DMS153 treated with DMSO at 0.1 percent for 48 hours (cell line): ENCODE measurements around the gene MED8.
"Not testable (repeated sequence)": the region's sequence is repeated elsewhere in the genome, so short reads cannot be mapped to it uniquely, and the experiment has no call there.

ENCODE experiments used
- DNase-seq: peaks from one replicate; lab custom pipeline; 2025; ENCODE audit not compliant: unreplicated experiment; lab: John Stamatoyannopoulos, UW

MED8 gene

GRCh38 chr1:43421976-43422750 is 32.6 kb upstream of the MED8 start:
- DNase-seq: no peak

DNA sequence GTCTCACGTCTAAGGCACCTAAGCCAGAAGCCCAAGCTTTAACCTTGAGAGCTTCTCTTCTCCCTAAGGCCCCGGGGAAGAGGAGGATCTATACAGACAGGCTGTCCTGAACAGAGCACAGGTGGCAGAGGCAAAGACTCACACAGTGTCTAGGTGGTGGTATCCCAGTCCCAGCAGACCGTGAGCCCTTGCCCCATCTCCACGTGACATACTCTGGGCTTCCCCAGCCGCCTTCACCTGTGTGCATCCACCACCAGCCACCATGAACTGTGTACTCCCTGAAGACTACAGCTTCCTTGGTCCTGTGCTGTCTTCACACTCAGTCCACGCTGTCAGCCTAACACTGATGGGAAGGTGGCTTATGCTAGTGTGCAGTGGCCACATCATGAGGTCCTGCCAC is 31.8 kb upstream of the MED8 start:
- DNase-seq: no peak

DNA sequence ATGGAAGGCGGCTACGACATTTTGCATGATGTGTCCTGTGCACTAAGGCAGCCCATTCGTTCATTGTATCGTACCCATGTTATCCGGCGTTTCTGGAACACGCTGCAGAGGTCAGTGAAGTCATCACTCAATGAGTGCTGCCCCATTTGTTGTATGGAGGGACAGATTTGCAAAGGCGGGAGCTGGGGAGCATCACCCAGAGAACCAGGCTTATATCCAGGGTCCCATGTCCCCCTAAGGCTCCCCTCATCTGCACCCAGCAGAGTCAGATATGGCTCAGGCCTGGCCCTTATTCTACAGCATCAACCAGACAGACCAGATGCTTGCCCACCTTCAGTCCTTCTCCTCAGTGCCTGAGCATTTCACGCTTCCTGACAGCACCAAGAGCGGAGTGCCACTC is 31.3 kb upstream of the MED8 start:
- no peak for DNase-seq

GRCh38 chr1:43419627-43420425 is 30.2 kb upstream of the MED8 start:
- DNase-seq: no peak

GRCh38 chr1:43418858-43419257 is 29.3 kb upstream of the MED8 start:
- DNase-seq: no peak

GRCh38 chr1:43415901-43416300 is 26.3 kb upstream of the MED8 start:
- no peak for DNase-seq

DNA sequence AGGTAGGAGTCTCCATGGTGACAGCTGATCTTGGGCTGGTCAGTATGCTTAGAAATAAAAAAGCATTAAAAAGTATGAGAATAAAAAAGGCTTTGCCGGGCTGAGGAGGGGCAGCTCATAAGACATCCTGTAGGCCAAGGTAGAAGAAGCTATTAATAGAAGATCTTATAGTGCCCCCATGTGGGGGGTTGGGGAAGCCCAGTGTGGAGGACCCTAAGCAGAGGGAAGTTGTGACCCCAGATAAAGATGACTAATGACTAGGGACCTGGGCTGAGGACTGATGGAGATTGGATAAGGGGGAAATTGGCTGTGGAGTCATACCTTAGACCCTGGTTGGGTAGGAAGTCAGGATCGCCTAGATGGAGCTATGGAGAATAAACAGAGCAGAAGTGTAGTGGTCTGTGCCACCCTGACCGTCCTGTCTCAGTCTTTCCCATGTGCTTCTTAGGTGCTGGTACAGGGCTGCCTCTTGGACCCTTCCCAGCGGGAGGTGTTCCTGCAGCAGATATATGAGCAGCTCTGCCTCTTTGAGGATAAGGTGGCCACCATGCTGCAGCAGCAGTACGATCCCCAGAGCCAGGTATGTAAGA is 25.1 kb upstream of the MED8 start:
- peak; percentile 25 for DNase-seq

- not testable (repeated sequence) for DNase-seq
Observed at GRCh38 chr1:43413426-43413825, 23.8 kb upstream of the MED8 start.

DNA sequence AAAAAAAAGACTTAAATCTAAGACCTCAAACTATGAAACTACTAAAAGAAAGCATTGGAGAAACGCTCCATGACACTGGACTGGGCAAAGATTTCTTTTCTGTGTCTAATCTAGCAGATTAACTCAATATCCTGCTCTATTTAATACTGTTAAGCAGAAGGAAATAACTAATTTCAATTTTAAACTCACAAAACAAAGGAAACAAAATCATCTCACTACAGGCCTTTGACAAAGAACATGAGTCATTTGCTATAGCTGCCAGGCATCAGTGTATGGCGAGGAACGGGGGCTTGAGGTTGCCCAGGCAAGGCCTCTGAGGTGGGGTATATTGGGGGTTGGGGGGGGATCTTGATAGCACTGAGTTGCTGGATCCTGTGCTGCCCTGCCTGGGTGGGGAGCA is 21.0 kb upstream of the MED8 start:
- no peak for DNase-seq

- DNase-seq: no peak
Observed at GRCh38 chr1:43405876-43406234, 16.3 kb upstream of the MED8 start.

- no peak for DNase-seq
Observed at GRCh38 chr1:43405219-43405875, 15.7 kb upstream of the MED8 start.

DNA sequence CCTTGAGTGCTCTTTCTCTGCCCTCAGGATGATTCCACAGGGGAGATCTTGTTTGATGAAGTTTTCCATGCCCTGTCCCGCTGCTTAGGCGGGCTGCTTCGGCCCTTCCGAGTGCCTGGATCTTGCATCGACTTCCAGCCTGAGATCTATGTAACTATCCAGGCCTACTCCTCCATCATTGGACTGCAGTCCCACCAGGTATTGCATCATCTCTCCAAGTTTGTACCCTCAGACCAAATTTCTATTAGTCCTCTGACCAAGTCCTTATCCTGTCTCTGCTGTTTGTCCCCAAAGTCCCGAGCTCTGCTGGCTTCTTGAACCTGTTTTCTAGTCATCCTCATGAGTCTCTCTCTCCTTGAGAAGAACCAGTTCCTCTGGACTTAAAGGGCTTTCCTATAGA is 14.8 kb upstream of the MED8 start:
- no peak for DNase-seq

- DNase-seq: no peak
Observed at GRCh38 chr1:43402089-43402865, 12.7 kb upstream of the MED8 start.

DNA sequence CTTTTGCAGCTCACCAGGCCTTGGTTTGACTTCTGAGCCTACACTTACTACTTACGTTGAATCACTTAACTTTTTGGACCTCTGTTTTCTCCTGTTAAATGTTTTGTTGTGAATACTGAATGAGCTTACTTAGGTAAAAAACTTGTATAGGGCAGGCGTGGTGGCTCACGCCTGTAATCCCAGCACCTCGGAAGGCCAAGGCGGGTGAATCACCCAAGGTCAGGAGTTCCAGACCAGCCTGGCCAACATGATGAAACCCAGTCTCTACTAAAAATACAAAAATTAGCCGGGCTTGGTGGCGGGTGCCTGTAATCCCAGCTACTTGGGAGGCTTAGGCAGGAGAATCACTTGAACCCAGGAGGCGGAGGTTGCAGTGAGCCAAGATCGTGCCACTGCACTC is 10.8 kb upstream of the MED8 start:
- not testable (repeated sequence) for DNase-seq

DNA sequence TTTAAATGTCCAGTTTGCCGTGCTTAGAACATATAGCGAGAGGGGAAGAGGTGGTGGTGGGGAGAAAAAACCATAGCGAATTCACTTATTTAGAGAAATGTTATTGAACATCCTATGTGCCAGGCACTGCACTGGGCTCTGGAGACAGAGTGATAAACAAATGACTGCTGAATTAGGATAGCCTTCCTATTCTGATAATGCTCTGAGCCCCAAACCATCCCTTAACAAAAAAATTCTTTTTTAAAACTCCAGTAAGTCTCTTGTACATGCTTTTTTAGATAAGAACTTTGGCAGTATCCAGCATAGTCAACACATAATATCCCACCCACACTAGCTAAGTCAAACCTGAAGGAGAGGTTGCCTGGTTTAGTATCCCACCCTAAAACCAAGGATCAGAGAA is 8.6 kb upstream of the MED8 start:
- DNase-seq: no peak

DNA sequence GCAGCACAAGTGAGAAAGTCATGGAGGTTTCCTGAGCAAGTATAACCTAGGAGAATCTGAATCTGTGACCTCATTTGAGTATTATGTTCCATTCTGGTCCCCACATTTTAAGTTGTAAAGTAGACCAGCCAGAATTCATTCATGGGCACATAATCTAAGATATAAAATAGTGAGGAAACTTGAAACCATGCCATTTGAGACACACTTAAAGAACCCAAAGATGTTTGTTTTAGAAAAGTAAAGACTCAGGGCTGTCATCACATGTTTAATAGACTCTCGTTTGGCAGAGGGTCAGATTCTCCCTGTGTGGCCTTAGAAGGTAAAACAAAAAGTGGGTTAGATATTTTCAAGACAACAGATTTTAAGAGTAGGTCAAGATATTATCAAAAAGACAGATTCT is 6.5 kb upstream of the MED8 start:
- DNase-seq: no peak

- DNase-seq: no peak
Observed at GRCh38 chr1:43395523-43395922, 5.9 kb upstream of the MED8 start.

DNA sequence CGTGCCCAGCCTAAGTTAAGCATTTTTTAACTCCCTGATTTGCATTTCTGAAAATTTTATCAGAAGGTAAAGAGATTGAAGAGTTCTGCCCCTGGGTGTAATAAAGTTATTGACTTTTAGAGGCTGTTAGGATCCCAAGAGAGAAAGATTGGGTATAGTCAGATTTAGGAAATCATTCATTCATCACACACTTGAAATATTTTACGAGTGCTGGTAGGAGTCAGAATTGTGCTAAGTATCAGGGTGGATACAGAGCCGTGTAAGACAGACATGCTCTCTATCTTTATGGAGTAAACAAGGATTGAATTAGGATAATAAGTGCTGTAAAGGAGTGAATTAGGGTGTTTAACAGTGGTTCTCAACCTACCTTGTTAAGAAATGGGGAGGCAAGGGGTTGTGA is 3.1 kb upstream of the MED8 start:
- DNase-seq: no peak

DNA sequence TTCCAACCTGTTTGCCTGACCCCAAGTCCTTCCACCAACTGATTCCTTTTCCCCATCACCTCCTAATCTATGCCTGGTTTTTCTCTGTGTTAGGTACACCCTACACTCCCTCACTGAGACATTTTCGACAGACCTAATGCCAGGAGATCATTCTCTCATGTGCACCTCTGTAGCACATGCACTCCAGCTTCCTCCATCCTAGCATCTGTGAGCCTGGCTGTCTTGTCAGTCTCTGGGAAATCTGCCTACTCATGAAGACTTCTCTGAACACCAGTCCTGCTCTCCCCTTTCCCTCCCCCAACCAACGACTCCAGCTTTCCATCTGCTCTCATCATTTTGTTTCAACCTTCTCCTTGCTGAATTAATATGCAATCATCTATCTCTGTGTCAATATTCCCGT is 987 bp downstream of the MED8 start:
- no peak for DNase-seq

GRCh38 chr1:43387976-43388599 is 1.5 kb downstream of the MED8 start:
- DNase-seq: no peak
